Activated CD4-positive, alpha-beta T cell treated with anti-CD3 and anti-CD28 coated beads, Interleukin-2, amount 10 ng/mL, durations not matched to agents 24 days and 14 days (primary cell): Measurements from ENCODE around the gene PALLD. TPM values are rescaled to one million over a fixed set of nuclear protein-coding genes. Genes with fewer than 3 reads are reported as not detected.

ENCODE experiments used
- DNase-seq: peaks from one replicate; pipeline ENCODE4 v3.0.0; 2022
- H3K27ac Mint-ChIP-seq: one replicate; pipeline ENCODE4 v1.8.0; 2022; ENCODE audit warnings: mild to moderate bottlenecking, mixed read lengths
- H3K27me3 Mint-ChIP-seq: one replicate; pipeline ENCODE4 v1.8.0; 2022; ENCODE audit warnings: mixed read lengths
- H3K36me3 Mint-ChIP-seq: one replicate; pipeline ENCODE4 v1.8.0; 2022; ENCODE audit warnings: low read depth, mild to moderate bottlenecking, mixed read lengths
- H3K4me1 Mint-ChIP-seq: one replicate; pipeline ENCODE4 v1.8.0; 2021; ENCODE audit warnings: mixed read lengths
- H3K4me3 Mint-ChIP-seq: one replicate; pipeline ENCODE4 v1.8.0; 2022; ENCODE audit warnings: mild to moderate bottlenecking, moderate library complexity, mixed read lengths
- H3K9me3 Mint-ChIP-seq: one replicate; pipeline ENCODE4 v1.8.0; 2021; ENCODE audit warnings: mixed read lengths
- intact Hi-C: fragments of 100-400 bp; cut with micrococcal nuclease; formaldehyde crosslinking; loops from one replicate; pipeline ENCODE4 v1.15.1; 2023
- total RNA-seq: library from RNA; stranded (reverse); gene quantifications from 2 replicates; pipeline ENCODE4 v1.2.3, GENCODE V29; 2022

PALLD gene
- total RNA-seq, 1 donor from 2014 or later, result 34.3 TPM

- peaks cover 27% of the 10 kb centered on the region for H3K27me3 Mint-ChIP-seq
- H3K27ac Mint-ChIP-seq, result no peak overlapping the region
- intact Hi-C loops, result no loop called here
- no peaks in the 10 kb centered on the region for H3K36me3 Mint-ChIP-seq
- peaks cover 2% of the 10 kb centered on the region for H3K4me1 Mint-ChIP-seq
- DNase-seq, result no peak
- no peak overlapping the region for H3K4me3 Mint-ChIP-seq
- no peaks in the 10 kb centered on the region for H3K9me3 Mint-ChIP-seq
These were observed 159.3 kb downstream of the PALLD start for GRCh38 chr4:168656055-168656660.

DNA sequence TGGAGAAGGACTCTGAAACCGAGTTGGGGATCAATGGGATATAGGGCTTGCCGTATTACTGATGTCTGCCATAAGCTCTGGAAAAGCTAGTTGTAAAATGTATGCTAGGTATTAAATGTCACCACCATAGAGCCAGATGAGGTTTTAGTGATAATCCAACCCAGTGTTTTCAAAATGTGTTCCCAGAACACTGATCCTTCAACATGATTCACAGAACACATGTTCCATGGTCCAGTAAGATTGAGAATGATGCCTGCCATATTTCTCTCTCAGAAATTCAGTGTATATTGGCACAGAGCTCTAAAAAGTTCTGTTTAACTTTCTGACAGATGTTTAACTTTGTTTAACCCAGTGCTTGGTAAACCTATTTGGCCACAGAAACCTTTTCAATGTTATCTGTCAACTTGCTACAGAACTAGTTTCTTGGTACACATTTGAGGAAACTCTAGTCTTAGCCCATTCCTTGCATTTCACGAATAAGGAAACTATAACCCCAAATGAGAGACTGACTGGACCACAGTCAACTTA is 160.2 kb downstream of the PALLD start:
- H3K27ac Mint-ChIP-seq, result no peak overlapping the region
- DNase-seq, result no peak
- H3K27me3 Mint-ChIP-seq, result peaks cover 22% of the 10 kb centered on the region
- no peaks in the 10 kb centered on the region for H3K36me3 Mint-ChIP-seq
- H3K4me3 Mint-ChIP-seq, result no peak overlapping the region
- H3K9me3 Mint-ChIP-seq, result no peaks in the 10 kb centered on the region
- intact Hi-C loops, result no loop called here
- peaks cover 2% of the 10 kb centered on the region for H3K4me1 Mint-ChIP-seq

DNA sequence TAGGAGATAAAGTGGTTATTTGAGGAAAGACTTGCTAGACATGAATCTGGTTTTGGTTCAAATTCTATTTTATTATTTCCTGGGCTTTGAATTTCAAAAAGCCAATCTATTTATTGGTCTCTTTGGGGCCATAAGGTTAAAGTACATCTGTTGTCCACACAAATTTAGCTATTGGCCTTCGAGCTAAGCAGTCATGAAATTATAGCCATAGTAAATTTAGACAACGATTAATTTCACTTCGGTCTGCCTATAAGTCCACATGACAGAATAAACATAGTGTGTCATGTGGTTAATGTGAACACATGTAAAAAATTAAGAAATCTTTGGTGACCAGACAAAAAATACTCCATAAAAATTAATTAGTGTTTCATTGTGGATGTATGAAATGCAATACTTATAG is 161.9 kb downstream of the PALLD start:
- Mint-ChIP-seq H3K9me3 (no peaks in the 10 kb centered on the region), H3K27me3 (peaks cover 20% of the 10 kb centered on the region), H3K4me3 (no peak overlapping the region), H3K4me1 (peaks cover 2% of the 10 kb centered on the region), H3K27ac (no peak overlapping the region), H3K36me3 (no peaks in the 10 kb centered on the region)
- intact Hi-C loops, result no loop called here
- DNase-seq, result no peak

- no peak for DNase-seq
- Mint-ChIP-seq H3K36me3 (no peaks in the 10 kb centered on the region), H3K27me3 (peaks cover 24% of the 10 kb centered on the region), H3K9me3 (no peaks in the 10 kb centered on the region), H3K4me1 (peaks cover 2% of the 10 kb centered on the region), H3K27ac (no peak overlapping the region), H3K4me3 (no peak overlapping the region)
- intact Hi-C loops, result no loop called here
These were observed 163.1 kb downstream of the PALLD start for GRCh38 chr4:168659741-168660465.

- H3K4me1 Mint-ChIP-seq, result no peaks in the 10 kb centered on the region
- DNase-seq, result no peak
- H3K27ac Mint-ChIP-seq, result no peak overlapping the region
- peaks cover 26% of the 10 kb centered on the region for H3K27me3 Mint-ChIP-seq
- no peaks in the 10 kb centered on the region for H3K9me3 Mint-ChIP-seq
- intact Hi-C loops, result no loop called here
- no peak overlapping the region for H3K4me3 Mint-ChIP-seq
- no peaks in the 10 kb centered on the region for H3K36me3 Mint-ChIP-seq
These were observed 165.6 kb downstream of the PALLD start for GRCh38 chr4:168662297-168662984.

- H3K36me3 Mint-ChIP-seq, result no peaks in the 10 kb centered on the region
These were observed 167.5 kb downstream of the PALLD start for GRCh38 chr4:168664242-168664891.

DNA sequence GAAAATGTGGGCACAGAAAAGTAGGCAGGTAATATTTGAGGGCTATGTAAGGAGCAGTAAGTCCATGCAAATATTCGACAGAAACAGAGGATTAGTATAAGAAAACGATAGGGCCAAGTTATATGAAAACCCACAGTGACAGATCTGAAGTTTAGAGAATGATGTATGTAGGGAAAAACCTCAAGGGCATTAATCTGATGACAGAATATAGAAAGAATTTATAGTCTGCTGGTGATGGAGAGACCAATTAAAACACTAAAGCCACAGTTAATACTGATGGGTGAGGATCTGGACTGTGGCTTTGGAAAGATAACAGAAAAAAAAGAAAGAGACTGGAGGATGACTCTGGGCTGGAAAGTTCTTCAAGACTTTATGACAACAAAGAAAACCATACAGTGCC is 169.7 kb downstream of the PALLD start:
- Mint-ChIP-seq H3K27ac (no peak overlapping the region), H3K36me3 (no peaks in the 10 kb centered on the region), H3K27me3 (peaks cover 24% of the 10 kb centered on the region), H3K4me1 (no peaks in the 10 kb centered on the region), H3K4me3 (no peak overlapping the region), H3K9me3 (no peaks in the 10 kb centered on the region)
- intact Hi-C loops, result no loop called here
- DNase-seq, result no peak

More at GRCh38 chr4:168664242-168664891, 167.5 kb downstream of the PALLD start:
- H3K27me3 Mint-ChIP-seq, result peaks cover 25% of the 10 kb centered on the region
- no peaks in the 10 kb centered on the region for H3K4me1 Mint-ChIP-seq
- H3K27ac Mint-ChIP-seq, result no peak overlapping the region
- intact Hi-C loops, result no loop called here
- no peaks in the 10 kb centered on the region for H3K9me3 Mint-ChIP-seq
- DNase-seq, result no peak
- H3K4me3 Mint-ChIP-seq, result no peak overlapping the region

DNA sequence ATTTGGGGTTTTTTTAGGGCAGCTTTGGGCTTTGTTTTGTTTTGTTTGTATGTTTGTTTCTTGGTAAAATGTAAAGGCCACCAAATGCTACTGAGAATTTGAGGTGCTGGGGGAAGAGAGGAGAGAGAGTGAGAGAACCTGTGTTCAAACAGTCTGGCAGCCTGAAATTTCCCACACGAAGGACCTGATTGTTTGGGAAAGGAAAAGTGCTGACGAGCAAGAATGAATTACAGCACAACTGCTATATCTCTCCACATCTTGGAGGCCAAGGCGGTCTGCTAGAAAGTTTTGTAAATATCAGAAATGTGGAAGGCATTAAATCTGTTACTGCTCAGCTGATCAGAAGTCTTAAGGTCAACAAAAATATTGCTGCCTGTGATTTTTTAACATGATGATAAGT is 170.5 kb downstream of the PALLD start:
- DNase-seq, result no peak
- H3K36me3 Mint-ChIP-seq, result no peaks in the 10 kb centered on the region
- H3K4me3 Mint-ChIP-seq, result no peak overlapping the region
- H3K4me1 Mint-ChIP-seq, result no peaks in the 10 kb centered on the region
- H3K27ac Mint-ChIP-seq, result no peak overlapping the region
- peaks cover 23% of the 10 kb centered on the region for H3K27me3 Mint-ChIP-seq
- intact Hi-C loops, result no loop called here
- H3K9me3 Mint-ChIP-seq, result no peaks in the 10 kb centered on the region

DNA sequence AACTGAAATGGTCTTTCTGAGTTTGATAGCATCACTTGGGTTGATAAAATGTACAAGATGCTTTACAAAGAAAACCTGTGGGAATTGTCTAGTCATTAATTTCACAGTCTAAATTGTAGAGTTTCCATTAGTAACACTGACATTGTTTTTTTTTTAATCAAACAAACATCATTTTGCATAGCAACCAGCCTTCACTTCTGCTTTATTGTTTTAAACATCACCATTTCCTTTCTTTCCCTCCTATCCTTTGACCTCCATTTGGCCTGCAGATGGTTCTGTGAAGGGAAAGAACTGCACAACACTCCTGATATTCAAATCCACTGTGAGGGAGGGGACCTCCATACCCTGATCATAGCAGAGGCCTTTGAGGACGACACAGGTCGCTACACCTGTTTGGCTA is 171.1 kb downstream of the PALLD start:
- intact Hi-C loops, result no loop called here
- Mint-ChIP-seq H3K4me3 (no peak overlapping the region), H3K27ac (no peak overlapping the region), H3K9me3 (no peaks in the 10 kb centered on the region), H3K4me1 (no peaks in the 10 kb centered on the region), H3K36me3 (no peaks in the 10 kb centered on the region), H3K27me3 (peaks cover 20% of the 10 kb centered on the region)
- DNase-seq, result no peak

DNA sequence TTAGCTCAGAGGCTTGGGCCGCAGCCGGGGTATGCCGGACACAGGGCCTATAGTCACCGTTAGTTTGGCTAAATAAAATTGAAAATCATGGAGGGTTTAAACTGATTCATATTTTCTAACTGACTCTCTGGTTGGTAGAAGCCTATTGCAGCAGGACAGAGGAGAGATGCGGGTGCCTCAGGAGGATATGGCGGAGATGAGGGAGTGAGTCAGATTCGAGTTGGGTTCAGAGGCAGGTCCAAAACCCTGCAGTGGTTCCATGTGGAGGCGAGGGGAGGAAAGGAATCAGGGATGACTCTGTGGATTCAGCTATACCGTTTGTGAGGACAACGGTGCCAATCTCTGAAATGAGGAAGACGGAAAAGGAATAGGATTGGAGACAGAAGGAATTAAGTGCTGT is 176.6 kb downstream of the PALLD start:
- Mint-ChIP-seq H3K27me3 (no peaks in the 10 kb centered on the region), H3K36me3 (no peaks in the 10 kb centered on the region), H3K4me1 (no peaks in the 10 kb centered on the region), H3K9me3 (no peaks in the 10 kb centered on the region), H3K4me3 (no peak overlapping the region), H3K27ac (no peak overlapping the region)
- DNase-seq, result no peak
- intact Hi-C loops, result no loop called here

GRCh38 chr4:168674077-168674747 is 177.4 kb downstream of the PALLD start:
- no peaks in the 10 kb centered on the region for H3K4me1 Mint-ChIP-seq
- H3K9me3 Mint-ChIP-seq, result no peaks in the 10 kb centered on the region
- intact Hi-C loops, result no loop called here
- no peak for DNase-seq
- no peaks in the 10 kb centered on the region for H3K27me3 Mint-ChIP-seq
- no peak overlapping the region for H3K4me3 Mint-ChIP-seq
- no peak overlapping the region for H3K27ac Mint-ChIP-seq
- no peaks in the 10 kb centered on the region for H3K36me3 Mint-ChIP-seq

DNA sequence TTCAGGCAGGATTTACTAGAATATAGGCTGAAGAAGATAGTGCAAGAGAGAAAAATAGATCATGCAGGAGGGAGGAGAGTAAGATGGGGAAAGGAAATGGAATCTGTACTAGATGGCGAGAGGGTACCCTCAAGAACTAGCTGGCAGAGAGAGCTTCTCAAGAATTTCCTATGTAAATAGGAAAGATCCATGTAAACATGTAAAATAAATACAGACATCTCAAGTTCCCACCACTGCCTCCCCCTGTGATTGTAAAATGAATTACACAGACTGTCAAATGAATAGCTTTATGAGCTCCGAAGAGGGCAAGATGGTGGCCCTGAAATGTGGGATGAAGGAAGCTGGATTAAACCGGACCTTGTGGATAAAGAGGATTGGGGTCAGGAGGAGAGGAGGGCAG is 178.0 kb downstream of the PALLD start:
- no peaks in the 10 kb centered on the region for H3K36me3 Mint-ChIP-seq
- intact Hi-C loops, result no loop called here
- H3K9me3 Mint-ChIP-seq, result no peaks in the 10 kb centered on the region
- no peak overlapping the region for H3K4me3 Mint-ChIP-seq
- H3K4me1 Mint-ChIP-seq, result no peaks in the 10 kb centered on the region
- H3K27me3 Mint-ChIP-seq, result no peaks in the 10 kb centered on the region
- no peak for DNase-seq
- H3K27ac Mint-ChIP-seq, result no peak overlapping the region

GRCh38 chr4:168677063-168677462 is 180.2 kb downstream of the PALLD start:
- H3K4me3 Mint-ChIP-seq, result no peak overlapping the region
- no peaks in the 10 kb centered on the region for H3K4me1 Mint-ChIP-seq
- H3K27ac Mint-ChIP-seq, result no peak overlapping the region
- no peaks in the 10 kb centered on the region for H3K27me3 Mint-ChIP-seq
- H3K9me3 Mint-ChIP-seq, result no peaks in the 10 kb centered on the region
- intact Hi-C loops, result no loop called here
- DNase-seq, result no peak
- no peaks in the 10 kb centered on the region for H3K36me3 Mint-ChIP-seq
